ENCODE data around the gene LY86.

LY86 gene

GRCh38 chr6:6683969-6684833 lies 95.7 kb downstream of the LY86 start:
- peak; percentile 98 for DNase-seq

DNA sequence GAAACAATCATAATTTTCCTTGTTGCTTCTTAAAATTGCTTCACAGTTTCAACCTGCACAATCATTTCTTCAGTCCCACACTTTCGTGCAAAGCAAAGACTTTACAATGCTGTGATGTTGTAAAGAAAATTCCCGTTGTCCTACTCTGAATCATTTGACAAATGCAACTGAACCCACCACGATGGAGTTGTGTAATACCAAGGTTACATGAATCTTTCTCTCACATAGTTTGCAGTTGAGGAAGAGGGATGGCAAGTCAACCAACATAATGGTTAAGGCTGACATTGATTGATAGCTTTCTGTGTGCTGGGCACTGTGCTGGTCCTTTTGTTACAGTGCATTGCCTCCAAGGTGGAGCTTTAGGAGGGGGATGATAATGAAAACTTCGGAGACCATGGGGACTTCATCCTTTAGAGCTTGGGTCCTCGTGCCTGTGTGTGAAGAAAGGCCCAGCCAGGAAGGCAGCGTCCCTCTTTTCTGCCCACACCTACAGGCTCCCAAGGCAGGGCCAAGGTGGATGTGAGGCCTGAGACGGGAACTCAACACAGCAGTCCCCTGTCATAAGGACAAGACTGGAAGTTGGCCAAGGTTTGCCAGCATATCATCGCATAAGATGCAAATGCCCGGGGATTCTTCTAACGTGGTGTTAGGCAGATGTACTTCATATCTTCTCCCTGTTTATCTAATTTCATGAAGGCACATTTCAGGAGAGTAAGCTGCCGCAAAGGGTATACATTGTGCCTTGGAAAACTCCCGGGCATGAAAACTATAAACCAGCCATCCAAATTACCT lies 96.9 kb downstream of the LY86 start:
- peak; percentile 79 for DNase-seq

DNA sequence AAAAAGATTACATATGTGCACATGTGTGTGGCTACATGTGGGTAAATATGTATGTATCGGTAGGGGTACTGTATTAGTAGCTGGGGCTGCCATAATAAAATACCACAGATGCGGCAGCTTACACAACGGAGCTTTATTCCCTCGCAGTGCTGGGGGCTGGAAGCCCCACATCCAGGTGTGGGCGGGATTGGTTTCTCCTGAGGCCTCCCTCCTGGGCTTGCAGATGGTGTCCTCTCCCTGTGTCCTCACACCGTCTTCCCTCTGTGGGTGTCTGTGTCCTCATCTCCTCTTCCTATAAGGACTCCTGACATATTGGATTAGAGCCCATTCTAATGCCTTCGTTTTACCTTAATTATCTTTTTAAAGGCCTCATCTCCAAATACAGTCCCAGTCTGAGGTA lies 97.7 kb downstream of the LY86 start:
- DNase-seq: no peak

- DNase-seq: peak; percentile 97
Observed at GRCh38 chr6:6686748-6687601, 98.5 kb downstream of the LY86 start.

GRCh38 chr6:6688283-6688682 lies 99.8 kb downstream of the LY86 start:
- DNase-seq: peak; percentile 48

DNA sequence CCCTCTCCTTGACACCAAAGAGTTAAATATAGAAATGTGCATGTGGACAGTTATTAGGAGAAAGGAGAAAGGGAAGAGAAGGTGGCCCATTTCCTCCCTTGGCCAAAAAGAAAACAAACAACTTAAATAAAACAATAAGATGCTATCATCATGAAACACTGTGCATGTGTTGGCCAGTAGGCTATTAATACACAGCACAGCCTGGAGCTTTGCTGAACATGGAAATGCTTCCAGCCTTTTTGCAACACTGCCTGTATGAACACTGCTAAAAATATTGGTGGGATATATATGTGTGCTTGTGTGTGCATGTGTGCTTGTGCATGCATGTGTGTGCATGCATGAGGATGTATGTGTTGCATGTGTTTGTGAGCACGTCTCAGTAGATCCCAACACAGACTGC lies 100.4 kb downstream of the LY86 start:
- peak; percentile 33 for DNase-seq

DNA sequence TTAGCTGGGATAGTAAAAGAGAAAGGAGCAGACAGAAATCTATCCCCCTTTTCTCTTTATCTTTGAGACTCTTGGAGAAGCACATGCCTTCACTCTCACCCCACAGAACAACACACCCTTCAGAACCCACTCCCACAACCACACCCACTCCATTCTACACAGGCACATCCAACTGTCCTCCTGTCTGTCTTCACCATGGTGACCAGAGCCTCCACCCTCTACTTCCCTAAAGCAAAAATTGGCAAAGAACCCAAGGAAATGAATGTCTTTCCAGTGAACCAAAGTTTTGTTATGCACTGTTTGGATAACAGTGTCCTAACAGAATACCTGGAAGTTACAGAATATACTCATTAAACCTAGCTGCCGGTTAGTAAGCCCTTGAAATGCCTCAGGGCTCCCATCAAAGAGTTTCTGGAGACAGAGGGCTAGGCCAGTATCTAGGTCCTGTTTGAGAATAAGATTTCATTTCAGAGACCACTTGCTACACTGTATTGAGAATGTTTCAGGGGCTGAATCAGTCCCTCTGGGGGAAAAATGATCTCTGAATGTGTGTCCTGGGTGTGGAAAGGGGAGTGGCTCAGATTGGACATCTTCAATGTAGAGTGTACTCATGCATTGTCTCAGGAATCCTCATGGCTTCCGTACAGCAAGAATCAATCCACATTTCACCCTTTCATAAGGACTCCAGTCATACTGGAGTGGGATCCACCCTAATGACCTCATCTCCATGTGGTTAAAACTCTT lies 101.1 kb downstream of the LY86 start:
- DNase-seq: peak; percentile 77

- DNase-seq: no peak
Observed at GRCh38 chr6:6690144-6690483, 101.6 kb downstream of the LY86 start.

DNA sequence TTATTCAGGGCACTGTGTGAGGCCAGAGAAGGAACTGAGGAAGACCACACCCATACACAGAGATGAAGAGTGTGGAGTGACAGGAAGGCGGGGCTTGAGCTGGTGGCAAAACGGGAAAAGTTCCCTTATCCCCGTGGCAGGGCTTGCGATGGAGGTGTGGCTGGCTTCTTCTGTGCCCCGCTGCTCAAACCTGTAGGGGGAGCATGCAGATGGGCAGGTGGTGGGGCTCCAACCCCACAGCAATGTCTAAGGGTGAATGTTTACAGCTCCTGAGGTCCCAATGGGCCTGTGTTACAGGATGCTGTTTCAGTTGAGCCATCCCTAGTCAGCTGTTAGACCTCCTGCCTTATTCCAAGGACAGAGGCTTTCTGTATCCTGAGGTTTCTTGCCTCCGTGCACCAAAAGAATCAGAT lies 105.9 kb downstream of the LY86 start:
- peak; percentile 72 for DNase-seq

GRCh38 chr6:6694825-6695624 lies 106.5 kb downstream of the LY86 start:
- DNase-seq: peak; percentile 87

DNA sequence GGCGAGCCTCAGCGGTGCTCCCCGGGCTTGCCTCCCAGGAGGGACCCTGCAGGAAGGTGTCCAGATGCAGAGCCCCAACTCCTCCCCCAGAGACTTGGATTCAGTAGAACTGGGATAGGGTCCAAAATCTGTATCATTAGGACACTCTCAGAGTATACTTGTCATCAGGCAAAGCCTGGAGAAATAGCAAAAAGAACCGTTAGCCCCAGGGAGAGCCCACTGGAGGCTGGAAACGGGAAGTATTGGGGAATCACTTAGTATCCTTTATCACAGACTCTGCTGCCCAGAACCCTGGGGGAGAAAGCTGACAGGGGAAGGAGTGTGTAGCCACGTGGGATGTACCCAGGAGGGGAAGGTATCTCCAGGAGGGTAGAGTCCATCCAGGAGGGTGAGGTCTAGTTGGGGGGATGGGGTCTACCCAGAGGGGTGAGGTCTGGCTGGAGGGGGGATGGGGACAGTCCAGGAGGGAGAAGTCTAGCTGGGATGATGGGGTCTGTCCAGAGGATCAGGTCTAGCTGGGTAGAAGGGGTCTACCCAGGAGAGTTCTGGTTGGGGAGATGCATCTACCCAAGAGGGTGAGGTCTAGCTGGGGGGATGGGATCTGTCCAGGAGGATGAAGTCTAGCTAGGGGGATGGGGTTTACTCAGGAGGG lies 107.2 kb downstream of the LY86 start:
- no peak for DNase-seq

DNA sequence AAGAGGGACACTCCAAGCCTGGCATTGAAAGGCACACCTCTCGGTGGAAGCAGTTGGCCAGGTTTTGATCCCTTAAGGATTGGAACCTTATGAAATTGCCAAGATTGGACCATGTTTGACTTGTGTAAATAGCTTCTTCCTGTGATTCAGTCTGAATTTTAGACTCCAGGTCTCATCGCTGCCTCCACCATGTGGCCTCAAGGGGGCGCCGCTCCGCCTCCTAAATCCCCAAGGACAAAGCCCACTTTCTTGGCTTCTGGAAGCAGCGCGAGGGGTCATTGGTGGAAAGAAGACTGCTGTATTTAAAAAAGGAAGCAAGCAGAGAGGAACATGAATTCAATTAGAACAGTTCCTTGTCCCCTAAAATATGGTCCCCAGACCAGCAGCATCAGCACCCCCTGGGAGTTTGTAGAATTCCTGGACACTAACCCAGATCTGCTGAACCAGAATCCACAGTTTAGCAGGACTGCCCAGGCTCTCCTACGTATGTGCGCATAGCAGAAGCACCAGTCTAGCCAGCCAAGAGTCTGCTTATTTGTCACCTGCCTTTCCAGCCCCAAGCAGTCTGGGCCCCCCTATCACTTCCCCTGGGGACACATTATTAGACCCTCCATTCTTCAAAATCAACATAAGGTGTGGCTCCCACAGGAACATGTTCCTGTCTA lies 108.5 kb downstream of the LY86 start:
- DNase-seq: peak; percentile 95

DNA sequence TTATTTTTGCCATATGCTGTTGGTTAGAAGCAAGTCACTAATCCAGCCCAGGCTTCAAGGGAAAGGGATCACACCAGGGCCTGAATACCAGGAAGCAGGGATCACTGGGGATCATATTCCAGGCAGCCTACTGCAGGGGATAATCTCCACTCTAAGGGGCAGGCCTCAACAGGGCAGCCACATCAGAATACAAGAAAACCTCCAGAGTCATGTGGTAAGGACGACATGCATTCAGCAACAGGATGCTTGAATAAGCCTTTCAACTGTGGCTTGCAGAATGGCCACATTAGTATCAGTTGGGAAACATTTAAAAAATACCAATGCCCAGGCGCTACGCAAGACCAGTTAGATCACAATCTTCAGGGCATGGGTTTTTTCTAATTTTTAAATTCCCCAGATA lies 109.1 kb downstream of the LY86 start:
- DNase-seq: peak; percentile 76

GRCh38 chr6:6699741-6700367 lies 111.3 kb downstream of the LY86 start:
- peak; percentile 99 for DNase-seq

GRCh38 chr6:6700407-6701270 lies 112.1 kb downstream of the LY86 start:
- no peak for DNase-seq

DNA sequence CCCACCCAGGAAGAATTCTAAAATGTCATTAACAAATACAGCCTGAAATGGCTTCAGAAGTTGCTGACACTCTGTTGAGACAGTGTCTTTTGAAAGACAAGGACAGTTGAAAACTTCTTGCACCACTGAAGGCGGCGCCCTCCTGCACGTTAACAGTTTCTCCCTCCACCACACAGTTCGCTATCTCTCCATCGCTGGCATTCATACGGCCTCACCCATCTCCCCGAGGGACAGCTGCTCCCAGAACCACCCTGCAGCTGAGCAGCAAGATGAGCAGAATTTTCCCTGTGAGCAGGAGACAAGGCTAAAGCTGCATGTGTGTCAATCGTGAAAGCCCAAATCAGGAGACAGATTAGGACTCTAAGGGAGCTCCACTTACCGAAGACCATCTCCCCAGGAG lies 113.3 kb downstream of the LY86 start:
- peak; percentile 98 for DNase-seq

GRCh38 chr6:6703699-6704098 lies 115.2 kb downstream of the LY86 start:
- DNase-seq: peak; percentile 21

Data from hematopoietic multipotent progenitor cell treated with erythropoietin and hydrocortisone succinate and interleukin-3 and kit ligand, for 6 days (in vitro differentiated cells).